Thymus (tissue), 11 donors: ENCODE results near the gene PKD1. TPM values are rescaled to one million over a fixed set of nuclear protein-coding genes. Genes with fewer than 3 reads are reported as not detected.
"Not testable (repeated sequence)": the region's sequence is repeated elsewhere in the genome, so short reads cannot be mapped to it uniquely, and the experiment has no call there.

Experiments used
- DNase-seq, 9 donors: peaks; one replicate each; pipeline ENCODE4 v3.0.0-alpha.2; 2013; ENCODE audit warnings: low spot score in 9 of 9, low read depth in 6 of 9, missing footprints in 1 of 9
- H3K27ac ChIP-seq, 2 donors: one replicate each; pipeline ENCODE4 v1.5.1; 2013; ENCODE audit warnings: control low read depth in 1 of 2, low read depth in 1 of 2, low read length in 1 of 2, mild to moderate bottlenecking in 1 of 2, moderate library complexity in 1 of 2
- H3K27me3 ChIP-seq, 2 donors: one replicate each; pipeline ENCODE4 v1.5.1; 2013; ENCODE audit warnings: low read length in 1 of 2; ENCODE audit not compliant: control insufficient read depth in 2 of 2, insufficient read depth in 1 of 2
- H3K36me3 ChIP-seq, 2 donors: one replicate each; pipeline ENCODE4 v1.5.1; 2013; ENCODE audit warnings: low read length in 1 of 2, mild to moderate bottlenecking in 1 of 2, moderate library complexity in 1 of 2; ENCODE audit not compliant: control insufficient read depth in 2 of 2, insufficient read depth in 2 of 2
- H3K4me1 ChIP-seq, 2 donors: one replicate each; pipeline ENCODE4 v1.5.1; 2013; ENCODE audit warnings: low read length in 2 of 2; ENCODE audit not compliant: control insufficient read depth in 2 of 2, insufficient read depth in 2 of 2
- H3K4me3 ChIP-seq, 2 donors: one replicate each; pipeline ENCODE4 v1.5.1; 2013; ENCODE audit warnings: low read length in 2 of 2, control low read depth in 1 of 2, mild to moderate bottlenecking in 1 of 2
- H3K9me3 ChIP-seq, 2 donors: one replicate each; pipeline ENCODE4 v1.5.1; 2013; ENCODE audit warnings: low read length in 1 of 2, mild to moderate bottlenecking in 1 of 2; ENCODE audit not compliant: control insufficient read depth in 2 of 2, insufficient read depth in 1 of 2
- WGBS: extraction: QIAGEN DNeasy Blood & Tissue Kit; methylation state at CpG from one replicate; pipeline ENCODE4 v1.1.7; 2013; 5-methylcytosine and 5-hydroxymethylcytosine counted together
- polyA plus RNA-seq: library from polyadenylated mRNA; stranded (reverse); fragments of 200-250 nt; gene quantifications from one replicate; pipeline ENCODE4 v1.2.3, GENCODE V29; 2013
- total RNA-seq: library from RNA; stranded (reverse); fragments of 120-200 nt; gene quantifications from one replicate; pipeline ENCODE4 v1.2.4, GENCODE V29; 2013
- donor health status: healthy.

Gene PKD1
- total and polyA plus RNA-seq, 2 donors = 13.4 to 35.3 TPM

- Histone ChIP-seq H3K27ac (no peak overlapping the region), H3K36me3 (peaks cover 18 to 24% of the 10 kb centered on the region in 2 donors), H3K4me1 (peaks cover 25 to 53% of the 10 kb centered on the region in 2 donors), H3K27me3 (peaks cover 23 to 52% of the 10 kb centered on the region in 2 donors), H3K4me3 (peak overlapping the region in 1 of 2 donors; percentile 51), H3K9me3 (peaks cover 0 to 7% of the 10 kb centered on the region in 2 donors)
- 3% methylated on average over 62 of the region's 62 CpGs for WGBS
- DNase-seq = no peak
Observed at GRCh38 chr16:2148714-2149629, 13.3 kb upstream of the PKD1 start.

GRCh38 chr16:2147981-2148671 lies 12.4 kb upstream of the PKD1 start, which contains the start of gene RAB26:
RAB26 (plus strand) TSS chr16:2148625; CDS start chr16:2148784, 159 bp downstream.
- H3K4me1 ChIP-seq = peaks cover 18 to 44% of the 10 kb centered on the region in 2 donors

GRCh38 chr16:2147378-2147777 lies 11.7 kb upstream of the PKD1 start:
- peaks cover 11 to 14% of the 10 kb centered on the region in 2 donors for H3K36me3 ChIP-seq
- DNase-seq = no peak
- WGBS = 97% methylated on average over 6 of the region's 6 CpGs
- H3K9me3 ChIP-seq = peaks cover 0 to 4% of the 10 kb centered on the region in 2 donors
- H3K4me3 ChIP-seq = no peak overlapping the region
- peaks cover 11 to 37% of the 10 kb centered on the region in 2 donors for H3K4me1 ChIP-seq
- peaks cover 23 to 64% of the 10 kb centered on the region in 2 donors for H3K27me3 ChIP-seq
- H3K27ac ChIP-seq = no peak overlapping the region

More at GRCh38 chr16:2147981-2148671, 12.4 kb upstream of the PKD1 start, which contains the start of gene RAB26:
- Histone ChIP-seq H3K27me3 (peaks cover 23 to 61% of the 10 kb centered on the region in 2 donors), H3K4me3 (peak within 1 kb of the TSS in 1 of 2 donors; percentile 51), H3K27ac (no peak within 1 kb of the TSS), H3K36me3 (peaks cover 18% of the 10 kb centered on the region in 2 donors), H3K9me3 (peaks cover 0 to 6% of the 10 kb centered on the region in 2 donors)
- peak in 3 of 9 donors; percentile 24 to 59 (median 26) for DNase-seq
- WGBS = 6% methylated on average over 55 of the region's 55 CpGs

GRCh38 chr16:2145843-2146242 lies 10.1 kb upstream of the PKD1 start:
- peaks cover 23 to 59% of the 10 kb centered on the region in 2 donors for H3K27me3 ChIP-seq
- H3K36me3 ChIP-seq = peaks cover 0 to 4% of the 10 kb centered on the region in 2 donors
- no peak overlapping the region for H3K4me3 ChIP-seq
- H3K27ac ChIP-seq = no peak overlapping the region
- 95% methylated on average over 5 of the region's 5 CpGs for WGBS
- H3K9me3 ChIP-seq = peaks cover 0 to 4% of the 10 kb centered on the region in 2 donors
- peaks cover 11 to 25% of the 10 kb centered on the region in 2 donors for H3K4me1 ChIP-seq
- DNase-seq = no peak

GRCh38 chr16:2143878-2144485 lies 8.3 kb upstream of the PKD1 start:
- DNase-seq = no peak
- 93% methylated on average over 17 of the region's 17 CpGs for WGBS
- Histone ChIP-seq H3K4me3 (no peak overlapping the region), H3K9me3 (peaks cover 0 to 2% of the 10 kb centered on the region in 2 donors), H3K27me3 (peaks cover 20 to 40% of the 10 kb centered on the region in 2 donors), H3K36me3 (no peaks in the 10 kb centered on the region), H3K4me1 (peaks cover 4 to 13% of the 10 kb centered on the region in 2 donors), H3K27ac (no peak overlapping the region)

GRCh38 chr16:2142942-2143877 lies 7.5 kb upstream of the PKD1 start:
- Histone ChIP-seq H3K4me3 (no peak overlapping the region), H3K27ac (no peak overlapping the region), H3K9me3 (no peaks in the 10 kb centered on the region), H3K36me3 (no peaks in the 10 kb centered on the region), H3K27me3 (peaks cover 13 to 34% of the 10 kb centered on the region in 2 donors), H3K4me1 (peaks cover 0 to 11% of the 10 kb centered on the region in 2 donors)
- WGBS = 79% methylated on average over 31 of the region's 31 CpGs
- DNase-seq = no peak

GRCh38 chr16:2135071-2135470 lies 627 bp downstream of the PKD1 start:
- not testable (repeated sequence) for DNase-seq, H3K9me3 ChIP-seq, H3K27me3 ChIP-seq, H3K36me3 ChIP-seq, H3K27ac ChIP-seq, H3K4me1 ChIP-seq
- H3K4me3 ChIP-seq = peak overlapping the region; percentile 35 to 47
- 0% methylated on average over 30 of the region's 42 CpGs for WGBS

- not testable (repeated sequence) for H3K9me3 ChIP-seq, DNase-seq, H3K36me3 ChIP-seq, H3K27ac ChIP-seq, H3K4me3 ChIP-seq, H3K27me3 ChIP-seq
- 94% methylated on average over 6 of the region's 12 CpGs for WGBS
- peaks cover 0 to 10% of the 10 kb centered on the region in 2 donors for H3K4me1 ChIP-seq
Observed at GRCh38 chr16:2133797-2134196, 1.9 kb downstream of the PKD1 start.
